ENCODE measurements around the gene CCL2. TPM values are rescaled to one million over a fixed set of nuclear protein-coding genes. Genes with fewer than 3 reads are reported as not detected.

Gene CCL2
- total RNA-seq, 1 donor from 2014 or later, result not detected

DNA sequence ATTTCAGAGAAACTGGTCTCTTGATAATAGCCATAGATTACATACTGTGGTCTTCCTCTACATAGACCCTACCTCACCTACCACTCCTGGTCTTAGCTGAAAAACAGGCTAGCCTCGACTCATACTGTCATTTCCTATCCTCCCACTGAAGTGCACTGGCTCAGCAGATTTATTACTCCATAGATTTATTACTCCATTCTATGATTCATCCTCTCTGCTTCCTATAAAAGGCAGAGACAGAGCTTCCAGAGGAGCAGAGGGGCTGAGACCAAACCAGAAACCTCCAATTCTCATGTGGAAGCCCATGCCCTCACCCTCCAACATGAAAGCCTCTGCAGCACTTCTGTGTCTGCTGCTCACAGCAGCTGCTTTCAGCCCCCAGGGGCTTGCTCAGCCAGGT is 14.9 kb downstream of the CCL2 start, which contains the start of gene CCL7:
Gene CCL7, plus strand, starts transcription at position 253 of the 400 bp plus-strand sequence. Its CDS starts 70 bp downstream, at position 323.
- no peak for DNase-seq
- no peaks in the 10 kb centered on the region for H3K4me1 Mint-ChIP-seq (ENCODE audit: low read depth, unreplicated experiment)
- no peak within 1 kb of the TSS for H3K27ac Mint-ChIP-seq (ENCODE audit: unreplicated experiment)
- TF ChIP-seq, protein P1, sequence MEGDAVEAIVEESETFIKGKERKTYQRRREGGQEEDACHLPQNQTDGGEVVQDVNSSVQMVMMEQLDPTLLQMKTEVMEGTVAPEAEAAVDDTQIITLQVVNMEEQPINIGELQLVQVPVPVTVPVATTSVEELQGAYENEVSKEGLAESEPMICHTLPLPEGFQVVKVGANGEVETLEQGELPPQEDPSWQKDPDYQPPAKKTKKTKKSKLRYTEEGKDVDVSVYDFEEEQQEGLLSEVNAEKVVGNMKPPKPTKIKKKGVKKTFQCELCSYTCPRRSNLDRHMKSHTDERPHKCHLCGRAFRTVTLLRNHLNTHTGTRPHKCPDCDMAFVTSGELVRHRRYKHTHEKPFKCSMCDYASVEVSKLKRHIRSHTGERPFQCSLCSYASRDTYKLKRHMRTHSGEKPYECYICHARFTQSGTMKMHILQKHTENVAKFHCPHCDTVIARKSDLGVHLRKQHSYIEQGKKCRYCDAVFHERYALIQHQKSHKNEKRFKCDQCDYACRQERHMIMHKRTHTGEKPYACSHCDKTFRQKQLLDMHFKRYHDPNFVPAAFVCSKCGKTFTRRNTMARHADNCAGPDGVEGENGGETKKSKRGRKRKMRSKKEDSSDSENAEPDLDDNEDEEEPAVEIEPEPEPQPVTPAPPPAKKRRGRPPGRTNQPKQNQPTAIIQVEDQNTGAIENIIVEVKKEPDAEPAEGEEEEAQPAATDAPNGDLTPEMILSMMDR (IDR thresholded peaks at IDR 0.05; ENCODE audit: partially characterized antibody, unreplicated experiment), result no peak
- no peaks in the 10 kb centered on the region for H3K27me3 Mint-ChIP-seq (ENCODE audit: unreplicated experiment)
- H3K4me3 Mint-ChIP-seq (ENCODE audit: unreplicated experiment), result no peak within 1 kb of the TSS
- H3K36me3 Mint-ChIP-seq (ENCODE audit: unreplicated experiment), result no peaks in the 10 kb centered on the region
- H3K9me3 Mint-ChIP-seq (ENCODE audit: unreplicated experiment), result no peaks in the 10 kb centered on the region

DNA sequence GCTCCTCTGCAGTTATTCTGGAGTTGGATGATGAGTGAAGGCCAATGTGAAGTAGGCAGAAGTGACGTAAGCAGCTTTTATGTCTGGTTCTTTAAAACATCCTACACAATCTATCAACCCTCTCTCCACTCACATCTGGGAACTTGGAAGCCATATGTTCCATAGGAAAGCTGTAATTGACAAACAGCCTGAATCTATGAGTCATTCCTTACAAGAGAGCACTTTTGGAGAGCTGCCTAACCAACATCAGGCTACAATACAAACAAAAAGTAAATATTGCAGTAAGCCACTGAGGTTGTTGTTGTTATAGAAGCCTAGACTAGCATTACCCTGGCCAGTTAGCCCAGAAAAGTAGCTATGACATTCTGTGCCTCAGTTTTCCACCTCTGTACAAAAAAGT is 20.8 kb downstream of the CCL2 start:
- TF ChIP-seq, protein P1 (IDR thresholded peaks at IDR 0.05; ENCODE audit: partially characterized antibody, unreplicated experiment), result no peak
- DNase-seq, result no peak
- Mint-ChIP-seq H3K27ac (ENCODE audit: unreplicated experiment) (no peak overlapping the region), H3K36me3 (ENCODE audit: unreplicated experiment) (no peaks in the 10 kb centered on the region), H3K27me3 (ENCODE audit: unreplicated experiment) (peaks cover 2% of the 10 kb centered on the region), H3K9me3 (ENCODE audit: unreplicated experiment) (no peaks in the 10 kb centered on the region), H3K4me3 (ENCODE audit: unreplicated experiment) (no peak overlapping the region), H3K4me1 (ENCODE audit: low read depth, unreplicated experiment) (peaks cover 2% of the 10 kb centered on the region)

DNA sequence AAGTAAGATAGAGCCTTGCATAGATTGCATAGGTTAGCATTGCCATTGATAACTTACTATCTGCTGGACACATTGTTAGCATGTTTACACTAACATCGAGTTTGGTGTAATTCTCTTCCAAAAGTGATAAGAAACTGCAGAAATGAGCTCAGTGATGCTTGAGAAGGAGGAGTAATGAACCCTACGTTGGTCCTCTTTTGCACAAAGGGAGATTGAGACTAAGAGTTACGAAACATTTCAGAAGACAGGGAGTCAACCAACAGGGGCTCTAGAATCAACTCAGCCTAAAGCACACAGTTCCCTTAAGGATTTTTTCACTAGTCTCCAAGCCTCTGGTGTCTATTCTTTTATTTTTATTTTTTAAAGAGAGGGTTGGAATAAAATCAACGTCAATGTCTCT is 21.7 kb downstream of the CCL2 start:
- H3K4me1 Mint-ChIP-seq (ENCODE audit: low read depth, unreplicated experiment), result peaks cover 2% of the 10 kb centered on the region
- no peaks in the 10 kb centered on the region for H3K9me3 Mint-ChIP-seq (ENCODE audit: unreplicated experiment)
- TF ChIP-seq, protein P1 (IDR thresholded peaks at IDR 0.05; ENCODE audit: partially characterized antibody, unreplicated experiment), result no peak
- DNase-seq, result no peak
- no peaks in the 10 kb centered on the region for H3K36me3 Mint-ChIP-seq (ENCODE audit: unreplicated experiment)
- H3K4me3 Mint-ChIP-seq (ENCODE audit: unreplicated experiment), result no peak overlapping the region
- H3K27ac Mint-ChIP-seq (ENCODE audit: unreplicated experiment), result no peak overlapping the region
- H3K27me3 Mint-ChIP-seq (ENCODE audit: unreplicated experiment), result peaks cover 2% of the 10 kb centered on the region

DNA sequence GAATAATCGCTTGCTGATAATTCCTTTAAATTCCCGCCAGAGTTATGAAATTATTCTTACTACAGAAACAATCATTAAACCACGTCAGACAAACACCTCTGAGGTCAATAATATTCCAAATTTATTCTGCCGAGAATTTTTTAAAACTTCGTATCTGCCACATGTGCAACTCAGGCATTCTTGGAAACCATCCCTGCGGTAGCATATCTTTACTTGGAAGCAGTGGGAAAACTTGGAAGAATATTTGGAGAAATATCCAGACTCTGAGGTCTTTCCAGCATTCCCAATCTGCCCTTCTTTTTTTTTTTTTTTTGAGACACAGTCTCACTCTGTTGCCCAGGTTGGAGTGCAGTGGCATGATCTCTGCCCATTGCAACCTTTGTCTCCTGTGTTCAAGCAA is 28.5 kb downstream of the CCL2 start:
- TF ChIP-seq, protein P1 (IDR thresholded peaks at IDR 0.05; ENCODE audit: partially characterized antibody, unreplicated experiment), result no peak
- Mint-ChIP-seq H3K4me1 (ENCODE audit: low read depth, unreplicated experiment) (no peaks in the 10 kb centered on the region), H3K36me3 (ENCODE audit: unreplicated experiment) (no peaks in the 10 kb centered on the region), H3K27me3 (ENCODE audit: unreplicated experiment) (no peaks in the 10 kb centered on the region), H3K4me3 (ENCODE audit: unreplicated experiment) (no peak overlapping the region), H3K27ac (ENCODE audit: unreplicated experiment) (no peak overlapping the region), H3K9me3 (ENCODE audit: unreplicated experiment) (no peaks in the 10 kb centered on the region)
- no peak for DNase-seq

DNA sequence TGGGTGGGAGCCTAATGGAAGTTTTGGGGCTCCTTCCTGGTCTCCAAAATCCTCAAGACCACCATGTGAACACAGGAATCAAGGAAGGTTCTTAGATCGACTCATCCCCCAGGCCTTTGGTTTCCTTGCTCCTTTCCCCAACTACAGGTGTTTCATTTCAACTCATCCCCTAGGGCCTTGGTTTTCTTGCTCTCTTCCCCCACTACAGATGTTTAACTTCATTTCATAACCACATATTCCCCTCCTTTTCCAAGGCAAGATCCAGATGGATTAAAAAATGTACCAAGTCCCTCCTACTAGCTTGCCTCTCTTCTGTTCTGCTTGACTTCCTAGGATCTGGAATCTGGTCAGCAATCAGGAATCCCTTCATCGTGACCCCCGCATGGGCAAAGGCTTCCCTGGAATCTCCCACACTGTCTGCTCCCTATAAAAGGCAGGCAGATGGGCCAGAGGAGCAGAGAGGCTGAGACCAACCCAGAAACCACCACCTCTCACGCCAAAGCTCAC is 30.3 kb downstream of the CCL2 start, which contains the start of gene CCL11:
Gene CCL11, plus strand, starts transcription at position 457 of the 507 bp plus-strand sequence. CDS start 67 bp downstream, outside the sequence.
- no peak for DNase-seq
- Mint-ChIP-seq H3K9me3 (ENCODE audit: unreplicated experiment) (no peaks in the 10 kb centered on the region), H3K4me3 (ENCODE audit: unreplicated experiment) (no peak within 1 kb of the TSS), H3K27me3 (ENCODE audit: unreplicated experiment) (peaks cover 1% of the 10 kb centered on the region), H3K27ac (ENCODE audit: unreplicated experiment) (no peak within 1 kb of the TSS), H3K4me1 (ENCODE audit: low read depth, unreplicated experiment) (no peaks in the 10 kb centered on the region), H3K36me3 (ENCODE audit: unreplicated experiment) (no peaks in the 10 kb centered on the region)
- TF ChIP-seq, protein P1 (IDR thresholded peaks at IDR 0.05; ENCODE audit: partially characterized antibody, unreplicated experiment), result no peak
